ENCODE measurements around the gene CLASP2. TPM values are rescaled to one million over a fixed set of nuclear protein-coding genes. Genes with fewer than 3 reads are reported as not detected.

CLASP2 gene
- total RNA-seq, 1 donor from 2014 or later: 42.6 TPM

GRCh38 chr3:33582234-33582633 is 135.8 kb downstream of the CLASP2 start:
- H3K9me3 Mint-ChIP-seq (ENCODE audit: unreplicated experiment): no peaks in the 10 kb centered on the region
- H3K36me3 Mint-ChIP-seq (ENCODE audit: unreplicated experiment): peaks cover 6% of the 10 kb centered on the region

GRCh38 chr3:33581666-33582065 is 136.4 kb downstream of the CLASP2 start:
- no peak for TF ChIP-seq CTCF (IDR thresholded peaks at IDR 0.05)
- H3K27ac Mint-ChIP-seq (ENCODE audit: unreplicated experiment): no peak overlapping the region

More at GRCh38 chr3:33582234-33582633, 135.8 kb downstream of the CLASP2 start:
- no peak overlapping the region for H3K4me3 Mint-ChIP-seq (ENCODE audit: unreplicated experiment)
- no peaks in the 10 kb centered on the region for H3K27me3 Mint-ChIP-seq (ENCODE audit: unreplicated experiment)
- no peak for TF ChIP-seq CTCF (IDR thresholded peaks at IDR 0.05)
- no peak for DNase-seq (ENCODE audit: extremely low spot score, unreplicated experiment)
- H3K27ac Mint-ChIP-seq (ENCODE audit: unreplicated experiment): no peak overlapping the region
- peaks cover 13% of the 10 kb centered on the region for H3K4me1 Mint-ChIP-seq (ENCODE audit: unreplicated experiment)

GRCh38 chr3:33579840-33580239 is 138.2 kb downstream of the CLASP2 start:
- no peak for TF ChIP-seq CTCF (IDR thresholded peaks at IDR 0.05)
- no peak overlapping the region for H3K4me3 Mint-ChIP-seq (ENCODE audit: unreplicated experiment)
- no peak for DNase-seq (ENCODE audit: extremely low spot score, unreplicated experiment)
- no peaks in the 10 kb centered on the region for H3K27me3 Mint-ChIP-seq (ENCODE audit: unreplicated experiment)
- peaks cover 13% of the 10 kb centered on the region for H3K4me1 Mint-ChIP-seq (ENCODE audit: unreplicated experiment)
- peaks cover 5% of the 10 kb centered on the region for H3K36me3 Mint-ChIP-seq (ENCODE audit: unreplicated experiment)
- H3K9me3 Mint-ChIP-seq (ENCODE audit: unreplicated experiment): no peaks in the 10 kb centered on the region
- H3K27ac Mint-ChIP-seq (ENCODE audit: unreplicated experiment): no peak overlapping the region

More at GRCh38 chr3:33581666-33582065, 136.4 kb downstream of the CLASP2 start:
- no peak overlapping the region for H3K4me3 Mint-ChIP-seq (ENCODE audit: unreplicated experiment)
- no peaks in the 10 kb centered on the region for H3K27me3 Mint-ChIP-seq (ENCODE audit: unreplicated experiment)
- peaks cover 13% of the 10 kb centered on the region for H3K4me1 Mint-ChIP-seq (ENCODE audit: unreplicated experiment)
- DNase-seq (ENCODE audit: extremely low spot score, unreplicated experiment): no peak
- no peaks in the 10 kb centered on the region for H3K9me3 Mint-ChIP-seq (ENCODE audit: unreplicated experiment)
- peaks cover 3% of the 10 kb centered on the region for H3K36me3 Mint-ChIP-seq (ENCODE audit: unreplicated experiment)

GRCh38 chr3:33579178-33579510 is 138.9 kb downstream of the CLASP2 start:
- peaks cover 10% of the 10 kb centered on the region for H3K36me3 Mint-ChIP-seq (ENCODE audit: unreplicated experiment)
- no peaks in the 10 kb centered on the region for H3K27me3 Mint-ChIP-seq (ENCODE audit: unreplicated experiment)
- peaks cover 13% of the 10 kb centered on the region for H3K4me1 Mint-ChIP-seq (ENCODE audit: unreplicated experiment)
- TF ChIP-seq CTCF (IDR thresholded peaks at IDR 0.05): no peak
- no peaks in the 10 kb centered on the region for H3K9me3 Mint-ChIP-seq (ENCODE audit: unreplicated experiment)
- no peak for DNase-seq (ENCODE audit: extremely low spot score, unreplicated experiment)
- no peak overlapping the region for H3K27ac Mint-ChIP-seq (ENCODE audit: unreplicated experiment)
- no peak overlapping the region for H3K4me3 Mint-ChIP-seq (ENCODE audit: unreplicated experiment)

GRCh38 chr3:33578325-33579177 is 139.5 kb downstream of the CLASP2 start:
- H3K27me3 Mint-ChIP-seq (ENCODE audit: unreplicated experiment): no peaks in the 10 kb centered on the region
- no peaks in the 10 kb centered on the region for H3K9me3 Mint-ChIP-seq (ENCODE audit: unreplicated experiment)
- peaks cover 13% of the 10 kb centered on the region for H3K4me1 Mint-ChIP-seq (ENCODE audit: unreplicated experiment)
- H3K27ac Mint-ChIP-seq (ENCODE audit: unreplicated experiment): peak overlapping the region; percentile 57
- H3K36me3 Mint-ChIP-seq (ENCODE audit: unreplicated experiment): peaks cover 10% of the 10 kb centered on the region
- no peak for DNase-seq (ENCODE audit: extremely low spot score, unreplicated experiment)
- no peak overlapping the region for H3K4me3 Mint-ChIP-seq (ENCODE audit: unreplicated experiment)
- TF ChIP-seq CTCF (IDR thresholded peaks at IDR 0.05): no peak

All from osteocyte (in vitro differentiated cells).